ENCODE measurements around the gene CDKAL1. TPM values are rescaled to one million over a fixed set of nuclear protein-coding genes. Genes with fewer than 3 reads are reported as not detected.
"Not testable (repeated sequence)": the region's sequence is repeated elsewhere in the genome, so short reads cannot be mapped to it uniquely, and the experiment has no call there.

The CDKAL1 gene
- total and polyA plus RNA-seq, 4 donors: 2.0 to 12.9 (median 6.7) TPM

- no peaks in the 10 kb centered on the region for H3K27me3 ChIP-seq (ENCODE audit: control insufficient read depth in 4 of 4, insufficient read depth in 4 of 4, low read length in 3 of 4)
- DNase-seq (ENCODE audit: low spot score): no peak
- H3K27ac ChIP-seq (ENCODE audit: low read depth in 1 of 2, low read length in 2 of 2): no peak overlapping the region
- no peaks in the 10 kb centered on the region for H3K36me3 ChIP-seq (ENCODE audit: control insufficient read depth in 4 of 4, insufficient read depth in 3 of 4, low read depth in 1 of 4, low read length in 3 of 4)
- H3K9ac ChIP-seq (ENCODE audit: low read depth in 1 of 2, low read length in 2 of 2): no peak overlapping the region
- TF ChIP-seq MAX (IDR thresholded peaks at IDR 0.05) (no peak), EGR1 (IDR thresholded peaks at IDR 0.05; ENCODE audit: low read depth in 2 of 2) (no peak), NR2F2 (IDR thresholded peaks at IDR 0.05) (no peak), CTCF (IDR thresholded peaks at IDR 0.05; ENCODE audit: low read depth, low read length, missing input control) (no peak), GABPA (IDR thresholded peaks at IDR 0.05 in 1 of 2, conservative IDR thresholded peaks at IDR 0.05 in 1 of 2) (no peak), REST (IDR thresholded peaks at IDR 0.05) (no peak), TAF1 (conservative IDR thresholded peaks at IDR 0.05) (no peak), RXRA (IDR thresholded peaks at IDR 0.05) (no peak), FOXA1 (IDR thresholded peaks at IDR 0.05) (no peak), RAD21 (IDR thresholded peaks at IDR 0.05) (no peak), FOXA2 (IDR thresholded peaks at IDR 0.05) (no peak), SP1 (IDR thresholded peaks at IDR 0.05) (no peak), ATF3 (IDR thresholded peaks at IDR 0.05) (no peak)
- no peaks in the 10 kb centered on the region for H3K4me1 ChIP-seq (ENCODE audit: control insufficient read depth in 4 of 4, insufficient read depth in 4 of 4, low read length in 3 of 4)
- no peaks in the 10 kb centered on the region for H3K9me3 ChIP-seq (ENCODE audit: control insufficient read depth in 4 of 4, low read length in 3 of 4)
- 89% methylated on average over 3 of the region's 3 CpGs for WGBS
- H3K4me3 ChIP-seq (ENCODE audit: low read depth in 1 of 3, low read length in 3 of 3): no peak overlapping the region
Measured at GRCh38 chr6:20718705-20719653, 184.7 kb downstream of the CDKAL1 start.

- H3K4me1 ChIP-seq (ENCODE audit: control insufficient read depth in 4 of 4, insufficient read depth in 4 of 4, low read length in 3 of 4): no peaks in the 10 kb centered on the region
- no peaks in the 10 kb centered on the region for H3K27me3 ChIP-seq (ENCODE audit: control insufficient read depth in 4 of 4, insufficient read depth in 4 of 4, low read length in 3 of 4)
- no peak for TF ChIP-seq GABPA (IDR thresholded peaks at IDR 0.05 in 1 of 2, conservative IDR thresholded peaks at IDR 0.05 in 1 of 2)
- no peak for DNase-seq (ENCODE audit: low spot score)
- H3K9ac ChIP-seq (ENCODE audit: low read depth in 1 of 2, low read length in 2 of 2): no peak overlapping the region
- no peaks in the 10 kb centered on the region for H3K9me3 ChIP-seq (ENCODE audit: control insufficient read depth in 4 of 4, low read length in 3 of 4)
- H3K27ac ChIP-seq (ENCODE audit: low read depth in 1 of 2, low read length in 2 of 2): no peak overlapping the region
- no peaks in the 10 kb centered on the region for H3K36me3 ChIP-seq (ENCODE audit: control insufficient read depth in 4 of 4, insufficient read depth in 3 of 4, low read depth in 1 of 4, low read length in 3 of 4)
- WGBS: 90% methylated on average over 2 of the region's 2 CpGs
- H3K4me3 ChIP-seq (ENCODE audit: low read depth in 1 of 3, low read length in 3 of 3): no peak overlapping the region
Measured at GRCh38 chr6:20719980-20720379, 185.7 kb downstream of the CDKAL1 start.

- 65% methylated on average over 3 of the region's 3 CpGs for WGBS
- not testable (repeated sequence) for DNase-seq (ENCODE audit: low spot score)
Measured at GRCh38 chr6:20721121-20721520, 186.9 kb downstream of the CDKAL1 start.

More at GRCh38 chr6:20721121-20721520, 186.9 kb downstream of the CDKAL1 start:
- not testable (repeated sequence) for H3K9me3 ChIP-seq (ENCODE audit: control insufficient read depth in 4 of 4, low read length in 3 of 4); H3K27me3 ChIP-seq (ENCODE audit: control insufficient read depth in 4 of 4, insufficient read depth in 4 of 4, low read length in 3 of 4); H3K36me3 ChIP-seq (ENCODE audit: control insufficient read depth in 4 of 4, insufficient read depth in 3 of 4, low read depth in 1 of 4, low read length in 3 of 4); H3K27ac ChIP-seq (ENCODE audit: low read depth in 1 of 2, low read length in 2 of 2); H3K9ac ChIP-seq (ENCODE audit: low read depth in 1 of 2, low read length in 2 of 2); H3K4me1 ChIP-seq (ENCODE audit: control insufficient read depth in 4 of 4, insufficient read depth in 4 of 4, low read length in 3 of 4); H3K4me3 ChIP-seq (ENCODE audit: low read depth in 1 of 3, low read length in 3 of 3)

Measured in liver (tissue), 9 donors.